Effector memory CD4-positive, alpha-beta T cell (primary cell): ENCODE results near the gene CDH9.

Source experiments
- DNase-seq, 3 donors: peaks; one replicate each; pipeline ENCODE4 v3.0.0-alpha.2; 2020
- H3K27ac ChIP-seq: 2 replicates; pipeline ENCODE4 v1.7.0; 2013; ENCODE audit warnings: mild to moderate bottlenecking, low read length, moderate library complexity; ENCODE audit not compliant: insufficient read depth, poor library complexity, severe bottlenecking
- H3K27me3 ChIP-seq: replicated peaks from 2 replicates; pipeline ENCODE4 v1.7.0; 2013; ENCODE audit warnings: mild to moderate bottlenecking, low read length; ENCODE audit not compliant: insufficient read depth, control insufficient read depth, poor library complexity, severe bottlenecking
- H3K36me3 ChIP-seq: 2 replicates; pipeline ENCODE4 v1.7.0; 2013; ENCODE audit warnings: mild to moderate bottlenecking, low read length, moderate library complexity; ENCODE audit not compliant: control insufficient read depth, insufficient read depth
- H3K4me1 ChIP-seq: 2 replicates; pipeline ENCODE4 v1.7.0; 2013; ENCODE audit warnings: low read length, mild to moderate bottlenecking; ENCODE audit not compliant: control insufficient read depth, insufficient read depth, poor library complexity, severe bottlenecking
- H3K4me3 ChIP-seq: 2 replicates; pipeline ENCODE4 v1.7.0; 2013; ENCODE audit warnings: low read length, low read depth, mild to moderate bottlenecking; ENCODE audit not compliant: insufficient read depth, poor library complexity, severe bottlenecking
- H3K9me3 ChIP-seq: 2 replicates; pipeline ENCODE4 v1.7.0; 2013; ENCODE audit warnings: mild to moderate bottlenecking, low read length, moderate library complexity; ENCODE audit not compliant: control insufficient read depth

Gene CDH9

DNA sequence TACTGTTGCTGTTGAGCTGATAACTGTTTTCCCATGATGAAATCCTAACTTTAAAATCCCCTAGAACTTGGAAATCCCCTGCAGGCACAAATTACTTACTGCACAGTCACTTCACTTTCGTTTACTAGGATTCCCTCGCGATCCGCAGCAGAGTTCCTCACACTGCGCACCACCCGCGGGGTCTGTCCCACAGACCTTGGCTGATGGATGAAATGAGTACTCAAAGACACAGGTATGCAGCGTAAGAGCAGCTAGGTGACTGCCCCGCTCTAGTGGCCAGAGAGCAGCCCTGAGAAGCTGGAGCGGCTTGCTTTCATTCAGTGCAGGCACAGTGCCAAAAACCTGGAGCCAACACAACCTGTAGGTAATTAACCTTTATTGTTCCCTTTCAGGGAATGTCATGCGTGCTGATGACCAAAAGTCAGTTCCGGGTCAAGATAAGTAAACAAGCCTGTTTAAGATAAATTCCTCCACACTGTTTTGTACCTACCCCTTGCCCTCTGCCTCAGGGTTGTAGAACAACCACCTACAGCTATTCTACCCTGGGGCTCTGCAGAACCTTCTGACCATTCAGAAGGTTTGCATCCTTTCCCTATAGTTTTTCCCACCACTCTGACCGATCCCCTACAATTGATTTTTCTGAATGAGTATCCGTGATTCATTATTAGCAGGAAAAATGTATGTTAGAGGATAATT is 191.2 kb downstream of the CDH9 start:
- no peak for DNase-seq
- Histone ChIP-seq H3K36me3 (no peaks in the 10 kb centered on the region), H3K4me3 (no peak overlapping the region), H3K9me3 (no peaks in the 10 kb centered on the region), H3K27me3 (no peaks in the 10 kb centered on the region), H3K4me1 (no peaks in the 10 kb centered on the region), H3K27ac (no peak overlapping the region)

GRCh38 chr5:26843677-26844076 is 194.7 kb downstream of the CDH9 start:
- no peaks in the 10 kb centered on the region for H3K27me3 ChIP-seq
- no peak overlapping the region for H3K4me3 ChIP-seq
- DNase-seq = no peak
- no peaks in the 10 kb centered on the region for H3K36me3 ChIP-seq
- H3K4me1 ChIP-seq = no peaks in the 10 kb centered on the region
- H3K9me3 ChIP-seq = no peaks in the 10 kb centered on the region
- H3K27ac ChIP-seq = no peak overlapping the region

GRCh38 chr5:26833596-26833995 is 204.8 kb downstream of the CDH9 start:
- Histone ChIP-seq H3K9me3 (no peaks in the 10 kb centered on the region), H3K27ac (no peak overlapping the region), H3K36me3 (no peaks in the 10 kb centered on the region), H3K4me1 (no peaks in the 10 kb centered on the region), H3K4me3 (no peak overlapping the region), H3K27me3 (no peaks in the 10 kb centered on the region)
- DNase-seq = no peak
